DND-41 (cell line): ENCODE results near the gene PRCP.
A peak's percentile ranks its signal among the peaks of the same experiment; 100 is the strongest.

Experiments used
- ATAC-seq: fragments of 200-7000 bp; cut with Tn5 transposase; 3 replicates; pipeline ENCODE4 v1.9.1; 2021; ENCODE audit warnings: low read depth; ENCODE audit not compliant: insufficient read depth
- DNase-seq: peaks from one replicate; pipeline ENCODE4 v3.0.0-alpha.2; 2020
- H2AFZ ChIP-seq: 2 replicates; pipeline ENCODE4 v1.6.0; 2012; ENCODE audit warnings: low read depth, low read length
- H3K27ac ChIP-seq: 2 replicates; pipeline ENCODE4 v1.5.1; 2012; ENCODE audit warnings: low read length, inconsistent platforms
- H3K27me3 ChIP-seq: fragments of 200-600 bp; sonication (generic); 2 replicates; pipeline ENCODE4 v1.6.0; 2012; ENCODE audit warnings: low read length, mild to moderate bottlenecking, inconsistent platforms; ENCODE audit not compliant: insufficient read depth, poor library complexity
- H3K36me3 ChIP-seq: 2 replicates; pipeline ENCODE4 v1.5.1; 2012; ENCODE audit warnings: low read length, inconsistent platforms; ENCODE audit not compliant: insufficient read depth
- H3K4me1 ChIP-seq: 2 replicates; pipeline ENCODE4 v1.5.1; 2012; ENCODE audit warnings: mild to moderate bottlenecking, low read length; ENCODE audit not compliant: insufficient read depth
- H3K4me2 ChIP-seq: 2 replicates; pipeline ENCODE4 v1.6.0; 2012; ENCODE audit warnings: mild to moderate bottlenecking, moderate library complexity, low read length, inconsistent platforms; ENCODE audit not compliant: insufficient read depth
- H3K4me3 ChIP-seq, 2 experiments: fragments of 200-600 bp in 1 of 2; shearing (Covaris generic) in 1 of 2; 2 replicates each; pipeline ENCODE4 v1.5.1; 2012 to 2016; ENCODE audit warnings: inconsistent platforms in 2 of 2, low read length in 2 of 2, mild to moderate bottlenecking in 2 of 2, low read depth in 1 of 2, moderate library complexity in 1 of 2
- H3K79me2 ChIP-seq: 2 replicates; pipeline ENCODE4 v1.6.0; 2012; ENCODE audit warnings: low read length, inconsistent platforms; ENCODE audit not compliant: insufficient read depth
- H3K9ac ChIP-seq: 2 replicates; pipeline ENCODE4 v1.6.0; 2012; ENCODE audit warnings: low read depth, mild to moderate bottlenecking, inconsistent platforms, low read length, moderate library complexity
- H3K9me3 ChIP-seq: 2 replicates; pipeline ENCODE4 v1.5.1; 2012; ENCODE audit warnings: low read length, moderate library complexity, mild to moderate bottlenecking, inconsistent platforms; ENCODE audit not compliant: insufficient read depth, severe bottlenecking
- H4K20me1 ChIP-seq: 2 replicates; pipeline ENCODE4 v1.6.0; 2012; ENCODE audit warnings: low read length; ENCODE audit not compliant: insufficient read depth
- CTCF ChIP-seq: IDR thresholded peaks from 2 replicates; pipeline ENCODE4 v1.5.1; 2012; ENCODE audit warnings: borderline replicate concordance, low read length, moderate library complexity, mild to moderate bottlenecking; ENCODE audit not compliant: poor library complexity, severe bottlenecking; ENCODE audit errors: extremely low read depth
- EZH2 ChIP-seq: IDR thresholded peaks from 3 replicates; pipeline ENCODE4 v1.6.1; 2012; ENCODE audit warnings: borderline replicate concordance, low read depth, mild to moderate bottlenecking, moderate library complexity, low read length, inconsistent platforms; ENCODE audit not compliant: severe bottlenecking

PRCP gene

GRCh38 chr11:82782825-82783374 lies 117.3 kb downstream of the PRCP start:
- Histone ChIP-seq H3K9me3 (no peaks in the 10 kb centered on the region), H3K4me3 (no peak overlapping the region), H3K27me3 (no peaks in the 10 kb centered on the region), H2AFZ (no peak overlapping the region), H3K27ac (no peak overlapping the region), H3K36me3 (no peaks in the 10 kb centered on the region), H3K4me2 (no peak overlapping the region), H4K20me1 (no peaks in the 10 kb centered on the region), H3K4me1 (no peaks in the 10 kb centered on the region), H3K9ac (no peak overlapping the region), H3K79me2 (no peaks in the 10 kb centered on the region)
- no peak for ATAC-seq
- TF ChIP-seq EZH2 (no peak), CTCF (no peak)
- no peak for DNase-seq

- H2AFZ ChIP-seq = no peak overlapping the region
- H3K36me3 ChIP-seq = no peaks in the 10 kb centered on the region
- no peaks in the 10 kb centered on the region for H3K79me2 ChIP-seq
- DNase-seq = no peak
- H3K4me3 ChIP-seq = no peak overlapping the region
- H3K27ac ChIP-seq = no peak overlapping the region
- no peaks in the 10 kb centered on the region for H3K4me1 ChIP-seq
- H3K9me3 ChIP-seq = no peaks in the 10 kb centered on the region
- no peaks in the 10 kb centered on the region for H4K20me1 ChIP-seq
- no peak overlapping the region for H3K9ac ChIP-seq
- no peaks in the 10 kb centered on the region for H3K27me3 ChIP-seq
- ATAC-seq = no peak
- TF ChIP-seq CTCF = no peak
- no peak overlapping the region for H3K4me2 ChIP-seq
These were observed 121.5 kb downstream of the PRCP start for GRCh38 chr11:82778776-82779175.

GRCh38 chr11:82776377-82776776 lies 123.9 kb downstream of the PRCP start:
- no peak overlapping the region for H3K4me3 ChIP-seq
- H3K4me2 ChIP-seq = no peak overlapping the region
- no peaks in the 10 kb centered on the region for H3K27me3 ChIP-seq
- no peaks in the 10 kb centered on the region for H3K79me2 ChIP-seq
- no peak overlapping the region for H2AFZ ChIP-seq
- TF ChIP-seq EZH2 (no peak), CTCF (no peak)
- no peak overlapping the region for H3K27ac ChIP-seq
- no peaks in the 10 kb centered on the region for H3K9me3 ChIP-seq
- no peaks in the 10 kb centered on the region for H3K36me3 ChIP-seq
- H4K20me1 ChIP-seq = no peaks in the 10 kb centered on the region
- no peak for ATAC-seq
- no peak overlapping the region for H3K9ac ChIP-seq
- no peak for DNase-seq
- no peaks in the 10 kb centered on the region for H3K4me1 ChIP-seq

- Histone ChIP-seq H4K20me1 (no peaks in the 10 kb centered on the region), H3K9me3 (no peaks in the 10 kb centered on the region), H3K79me2 (no peaks in the 10 kb centered on the region), H3K4me1 (no peaks in the 10 kb centered on the region), H3K4me3 (no peak overlapping the region), H3K36me3 (no peaks in the 10 kb centered on the region), H3K27me3 (no peaks in the 10 kb centered on the region), H3K4me2 (no peak overlapping the region), H3K9ac (no peak overlapping the region), H2AFZ (no peak overlapping the region), H3K27ac (no peak overlapping the region)
- DNase-seq (peak; percentile 29), ATAC-seq (peak; percentile 82)
- no peak for TF ChIP-seq EZH2
- TF ChIP-seq CTCF = peak; percentile 63
These were observed 124.4 kb downstream of the PRCP start for GRCh38 chr11:82775736-82776346.
